ENCODE data around the gene SLC6A18.

The SLC6A18 gene

DNA sequence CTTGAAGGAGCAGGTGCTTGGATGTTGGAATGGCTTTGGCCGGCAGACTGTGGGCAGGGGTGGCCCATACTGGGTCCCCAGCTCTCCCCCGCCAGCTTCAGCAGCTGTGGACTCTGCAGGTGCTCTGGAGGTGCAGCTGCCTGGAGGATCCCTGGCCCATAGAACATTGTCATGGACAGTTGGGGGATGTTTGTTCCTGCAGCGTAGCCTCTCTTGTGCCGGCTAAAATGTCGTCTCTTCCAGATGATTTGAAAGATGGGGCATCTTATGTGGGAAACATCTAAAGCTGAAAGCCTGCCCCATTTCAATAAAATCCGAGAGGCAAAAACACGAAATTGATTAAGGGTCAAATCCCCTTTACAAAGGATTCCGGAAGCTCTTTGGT lies 37.2 kb upstream of the SLC6A18 start:
- no peak for DNase-seq (ENCODE audit: low read depth)
- TF ChIP-seq, protein P1, sequence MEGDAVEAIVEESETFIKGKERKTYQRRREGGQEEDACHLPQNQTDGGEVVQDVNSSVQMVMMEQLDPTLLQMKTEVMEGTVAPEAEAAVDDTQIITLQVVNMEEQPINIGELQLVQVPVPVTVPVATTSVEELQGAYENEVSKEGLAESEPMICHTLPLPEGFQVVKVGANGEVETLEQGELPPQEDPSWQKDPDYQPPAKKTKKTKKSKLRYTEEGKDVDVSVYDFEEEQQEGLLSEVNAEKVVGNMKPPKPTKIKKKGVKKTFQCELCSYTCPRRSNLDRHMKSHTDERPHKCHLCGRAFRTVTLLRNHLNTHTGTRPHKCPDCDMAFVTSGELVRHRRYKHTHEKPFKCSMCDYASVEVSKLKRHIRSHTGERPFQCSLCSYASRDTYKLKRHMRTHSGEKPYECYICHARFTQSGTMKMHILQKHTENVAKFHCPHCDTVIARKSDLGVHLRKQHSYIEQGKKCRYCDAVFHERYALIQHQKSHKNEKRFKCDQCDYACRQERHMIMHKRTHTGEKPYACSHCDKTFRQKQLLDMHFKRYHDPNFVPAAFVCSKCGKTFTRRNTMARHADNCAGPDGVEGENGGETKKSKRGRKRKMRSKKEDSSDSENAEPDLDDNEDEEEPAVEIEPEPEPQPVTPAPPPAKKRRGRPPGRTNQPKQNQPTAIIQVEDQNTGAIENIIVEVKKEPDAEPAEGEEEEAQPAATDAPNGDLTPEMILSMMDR (conservative IDR thresholded peaks at IDR 0.05; ENCODE audit: low read depth, low read length): no peak
- H3K4me3 ChIP-seq (ENCODE audit: low read depth, low read length): no peak overlapping the region

DNA sequence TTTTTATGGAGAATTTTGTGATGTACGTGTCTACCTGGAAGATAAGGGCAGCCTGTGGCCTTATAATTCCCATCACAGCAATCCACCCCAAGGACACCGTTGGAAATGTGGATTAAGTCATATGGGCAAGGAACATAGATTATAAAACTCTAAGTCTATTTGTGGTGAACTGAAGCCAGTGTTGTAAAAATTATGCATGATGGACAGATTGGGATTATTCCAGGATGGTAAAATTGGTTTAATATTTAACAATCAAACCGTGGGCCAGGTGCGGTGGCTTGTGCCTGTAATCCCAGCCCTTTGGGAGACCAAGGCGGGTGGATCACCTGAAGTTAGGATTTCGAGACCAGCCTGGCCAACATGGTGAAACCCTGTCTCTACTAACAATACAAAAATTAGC lies 36.7 kb upstream of the SLC6A18 start:
- TF ChIP-seq, protein P1 (conservative IDR thresholded peaks at IDR 0.05; ENCODE audit: low read depth, low read length): no peak
- no peak for DNase-seq (ENCODE audit: low read depth)
- H3K4me3 ChIP-seq (ENCODE audit: low read depth, low read length): no peak overlapping the region

DNA sequence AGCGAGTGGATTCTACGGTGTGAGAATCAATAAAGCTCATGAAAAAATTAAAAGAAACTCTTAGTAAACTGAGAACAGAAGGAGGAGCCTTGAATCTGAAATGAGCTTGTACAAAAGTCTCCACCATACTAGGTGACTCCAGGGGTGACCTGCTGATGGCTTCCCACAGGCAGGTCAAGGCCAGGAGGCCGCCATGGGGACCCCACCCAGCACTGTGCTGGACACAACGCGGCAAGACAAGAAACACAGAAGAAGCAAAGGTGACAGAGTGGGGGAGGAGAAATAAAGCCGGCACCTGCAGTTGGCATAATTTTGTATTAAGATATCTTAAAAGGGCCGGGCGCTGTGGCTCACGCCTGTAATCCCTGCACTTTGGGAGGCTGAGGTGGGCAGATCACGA lies 35.9 kb upstream of the SLC6A18 start:
- no peak for DNase-seq (ENCODE audit: low read depth)
- no peak overlapping the region for H3K4me3 ChIP-seq (ENCODE audit: low read depth, low read length)
- TF ChIP-seq, protein P1 (conservative IDR thresholded peaks at IDR 0.05; ENCODE audit: low read depth, low read length): no peak

DNA sequence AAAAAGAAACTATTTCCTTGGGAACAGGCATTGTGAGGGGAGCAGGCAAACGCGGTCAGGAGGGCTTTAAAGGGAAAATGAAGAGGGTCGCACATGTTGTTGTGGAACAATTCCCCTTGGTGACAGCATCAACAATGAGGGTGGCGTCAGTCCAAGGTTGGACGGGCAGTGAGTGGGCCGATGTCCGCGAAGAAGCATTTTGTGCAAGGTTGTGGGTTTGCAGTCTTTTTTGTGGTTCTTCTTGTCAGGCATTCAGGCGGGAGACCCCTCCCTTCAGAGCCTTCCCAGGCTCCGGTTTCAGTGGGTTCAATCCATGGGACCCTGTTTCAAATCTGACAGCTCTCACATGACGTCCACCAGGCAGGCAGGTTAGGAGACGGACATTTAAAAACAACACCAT lies 34.9 kb upstream of the SLC6A18 start:
- DNase-seq (ENCODE audit: low read depth): no peak
- TF ChIP-seq, protein P1 (conservative IDR thresholded peaks at IDR 0.05; ENCODE audit: low read depth, low read length): no peak
- H3K4me3 ChIP-seq (ENCODE audit: low read depth, low read length): no peak overlapping the region

DNA sequence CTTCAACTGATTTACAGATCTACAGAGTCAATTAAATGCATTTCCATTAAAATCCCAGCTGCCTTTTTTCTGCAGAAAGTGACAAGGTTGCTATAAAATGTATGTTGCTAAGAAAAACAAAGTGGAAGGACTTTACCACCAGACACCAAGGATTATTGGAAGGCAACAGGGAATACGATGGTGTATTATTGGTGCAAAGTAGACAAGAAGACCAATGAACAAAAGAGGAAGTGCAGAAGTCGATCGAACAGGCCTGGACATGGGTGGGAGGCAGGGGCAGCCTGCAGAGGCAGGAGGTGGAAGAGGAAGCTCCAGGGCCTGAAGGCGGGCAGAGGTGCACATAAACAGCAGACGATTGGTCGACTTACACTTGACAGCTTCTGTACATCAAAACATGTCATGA lies 34.3 kb upstream of the SLC6A18 start:
- no peak overlapping the region for H3K4me3 ChIP-seq (ENCODE audit: low read depth, low read length)
- DNase-seq (ENCODE audit: low read depth): no peak
- TF ChIP-seq, protein P1 (conservative IDR thresholded peaks at IDR 0.05; ENCODE audit: low read depth, low read length): no peak

DNA sequence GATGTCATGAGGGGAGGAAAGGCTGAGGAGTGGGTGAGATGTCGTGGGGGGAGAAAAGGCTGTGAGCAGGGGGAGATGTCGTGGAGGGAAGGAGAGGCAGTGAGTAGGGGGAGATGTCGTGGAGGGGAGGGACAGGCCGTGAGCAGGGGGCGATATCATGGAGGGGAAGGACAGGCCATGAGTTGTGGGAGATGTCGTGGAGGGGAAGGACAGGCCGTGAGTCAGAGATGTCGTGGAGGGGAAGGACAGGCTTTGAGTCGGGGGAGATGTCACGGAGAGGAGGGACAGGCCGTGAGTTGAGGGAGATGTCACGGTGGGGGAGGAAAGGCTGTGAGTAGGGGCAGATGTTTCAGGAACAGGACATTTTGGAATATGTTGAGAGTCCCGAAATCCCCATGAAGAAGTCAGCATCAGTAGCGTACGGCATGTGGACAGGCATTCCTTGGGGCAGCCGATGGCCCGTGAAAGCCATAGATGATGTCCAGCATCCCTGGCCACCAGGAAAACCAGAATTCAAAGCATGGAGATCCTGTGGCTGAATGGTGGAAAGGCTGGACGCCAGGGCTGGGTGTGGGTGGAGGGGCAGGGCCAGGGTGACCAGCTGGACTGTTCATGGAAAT lies 32.1 kb upstream of the SLC6A18 start:
- TF ChIP-seq, protein P1 (conservative IDR thresholded peaks at IDR 0.05; ENCODE audit: low read depth, low read length): no peak
- H3K4me3 ChIP-seq (ENCODE audit: low read depth, low read length): no peak overlapping the region

DNA sequence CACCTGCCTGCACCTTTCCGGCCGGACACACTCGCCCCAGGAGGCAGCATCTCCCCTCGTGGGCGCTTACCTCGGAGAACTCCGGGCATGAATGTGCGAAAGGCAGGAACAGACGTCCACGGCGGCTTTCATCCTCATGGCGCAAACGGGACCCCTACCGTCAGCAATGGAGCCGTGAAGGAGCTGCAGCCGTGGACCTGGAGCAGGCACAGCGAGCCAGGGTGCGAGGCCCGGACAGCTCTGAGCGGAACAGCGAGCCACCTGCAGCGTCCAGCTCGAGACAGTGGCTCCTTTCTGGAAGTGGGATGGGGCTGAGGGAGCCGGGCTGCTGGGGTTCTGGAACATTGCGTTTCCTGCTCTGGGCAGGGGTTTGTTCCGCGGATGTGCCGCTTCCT lies 31.6 kb upstream of the SLC6A18 start:
- no peak overlapping the region for H3K4me3 ChIP-seq (ENCODE audit: low read depth, low read length)
- TF ChIP-seq, protein P1 (conservative IDR thresholded peaks at IDR 0.05; ENCODE audit: low read depth, low read length): no peak
- DNase-seq (ENCODE audit: low read depth): no peak

More for the DNA sequence above, 32.1 kb upstream of the SLC6A18 start:
- DNase-seq (ENCODE audit: low read depth): no peak

Data from choroid plexus epithelial cell (primary cell).